ENCODE results near the gene INSR. TPM values are rescaled to one million over a fixed set of nuclear protein-coding genes. Genes with fewer than 3 reads are reported as not detected.

The INSR gene
- total RNA-seq, 4 donors from 2014 or later: 66.0 to 118 (median 106) TPM

GRCh38 chr19:7063339-7063738 lies 230.9 kb downstream of the INSR start:
- TF ChIP-seq CTCF (IDR thresholded peaks at IDR 0.05; ENCODE audit: low read depth): no peak

Other genes starting within 250 kb of the INSR start
- gene MBD3L2, start 245.1 kb downstream of the INSR start, total RNA-seq: not detected
- not detected for gene MBD3L3, start 235.7 kb downstream of the INSR start, total RNA-seq
- 1 to 10 TPM; 7.9 to 9.1 (median 8.0) TPM for gene ZNF557, start 224.7 kb downstream of the INSR start, total RNA-seq
- gene ARHGEF18, start 54.5 kb upstream of the INSR start, total RNA-seq: 10 to 100 TPM; 10.9 to 18.5 (median 16.9) TPM
- 10 to 100 TPM in 1 of 4 donors, 1 to 10 TPM in 3; 2.3 to 10.6 (median 6.5) TPM for gene PEX11G, start 194.6 kb upstream of the INSR start, total RNA-seq
- 10 to 100 TPM; 39.8 to 88.7 (median 46.7) TPM for gene ZNF358, start 221.7 kb upstream of the INSR start, total RNA-seq
- 10 to 100 TPM; 28.6 to 50.8 (median 30.2) TPM for gene MCOLN1, start 228.2 kb upstream of the INSR start, total RNA-seq
- gene PNPLA6, start 241.3 kb upstream of the INSR start, total RNA-seq: 10 to 100 TPM; 32.4 to 75.4 (median 53.3) TPM

Measured in subcutaneous adipose tissue (tissue), 4 donors.